SKM-1 treated with dmso at 0.1 percent for 144 hours (cell line): ENCODE results near the gene PHKB.
"Not testable (repeated sequence)": the region's sequence is repeated elsewhere in the genome, so short reads cannot be mapped to it uniquely, and the experiment has no call there.

ENCODE experiments used
- DNase-seq: peaks from one replicate; lab custom pipeline; 2025; ENCODE audit not compliant: unreplicated experiment; lab: John Stamatoyannopoulos, UW

The PHKB gene

GRCh38 chr16:47460711-47461597 lies at the start of gene PHKB, which contains the start of gene ITFG1:
TSS of gene PHKB (plus strand) at chr16:47461331. CDS start at chr16:47461351, 20 bp downstream.
TSS of gene ITFG1 (minus strand) at chr16:47461063. CDS start at chr16:47461045, 18 bp downstream.
- DNase-seq = peak; percentile 83

- DNase-seq = no peak
Observed at GRCh38 chr16:47413041-47413440, 48.1 kb upstream of the PHKB start.

DNA sequence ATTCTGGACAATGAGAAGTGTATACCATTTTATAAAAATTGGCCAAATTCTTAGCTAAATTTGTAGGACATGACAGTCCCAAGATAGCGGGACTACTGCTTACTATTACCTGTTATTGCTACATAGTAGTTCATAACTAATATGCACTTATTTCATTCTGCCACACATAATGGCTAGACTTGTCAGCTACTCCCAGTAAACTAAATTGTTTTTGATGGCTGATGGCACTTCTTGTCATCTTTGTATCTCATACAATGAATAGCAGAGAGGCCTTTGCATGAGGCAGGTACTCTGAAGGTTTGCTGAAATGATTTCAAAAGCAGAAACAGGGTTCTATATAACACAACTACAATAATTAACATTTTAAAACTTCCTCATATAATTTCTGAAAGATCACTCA lies 44.3 kb upstream of the PHKB start:
- DNase-seq = no peak

DNA sequence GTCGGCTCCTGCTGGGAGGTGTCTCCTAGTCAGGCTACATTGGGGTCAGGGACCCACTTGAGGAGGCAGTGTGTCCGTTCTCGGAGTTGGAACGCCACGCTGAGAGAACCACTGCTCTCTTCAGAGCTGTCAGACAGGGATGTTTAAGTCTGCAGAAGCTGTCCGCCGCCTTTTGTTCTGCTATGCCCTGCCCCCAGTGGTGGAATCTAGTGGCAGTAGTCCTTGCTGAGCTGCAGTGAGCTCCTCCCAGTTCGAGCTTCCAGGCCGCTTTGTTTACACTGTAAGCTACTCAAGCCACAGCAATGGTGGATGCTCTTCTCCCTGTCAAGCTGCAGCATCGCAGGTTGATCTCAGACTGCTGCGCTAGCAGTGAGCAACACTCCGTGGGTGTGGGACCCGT lies 36.3 kb upstream of the PHKB start:
- DNase-seq = no peak

DNA sequence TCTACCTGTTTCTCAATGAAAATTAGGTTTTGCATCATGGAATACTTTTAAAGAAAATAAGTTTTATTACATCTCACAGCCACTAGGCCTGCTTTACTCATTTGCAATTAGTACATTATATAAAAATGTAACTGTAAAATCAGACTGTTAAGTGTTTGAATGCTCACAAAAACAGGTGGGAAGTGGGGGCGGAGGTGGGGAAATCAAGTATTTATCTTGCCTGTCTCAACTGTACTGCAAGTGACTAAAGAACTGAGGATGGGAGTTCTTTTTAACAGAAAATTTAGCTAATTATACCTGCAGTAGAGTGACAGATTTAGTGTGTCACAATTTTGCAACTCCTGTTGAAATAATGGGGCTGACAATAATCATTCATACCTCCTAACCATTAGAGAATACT lies 34.3 kb upstream of the PHKB start:
- no peak for DNase-seq

- no peak for DNase-seq
Observed at GRCh38 chr16:47431960-47432359, 29.2 kb upstream of the PHKB start.

GRCh38 chr16:47434274-47434673 lies 26.9 kb upstream of the PHKB start:
- DNase-seq = not testable (repeated sequence)

GRCh38 chr16:47440066-47440465 lies 21.1 kb upstream of the PHKB start:
- not testable (repeated sequence) for DNase-seq

GRCh38 chr16:47442884-47443283 lies 18.2 kb upstream of the PHKB start:
- DNase-seq = not testable (repeated sequence)

DNA sequence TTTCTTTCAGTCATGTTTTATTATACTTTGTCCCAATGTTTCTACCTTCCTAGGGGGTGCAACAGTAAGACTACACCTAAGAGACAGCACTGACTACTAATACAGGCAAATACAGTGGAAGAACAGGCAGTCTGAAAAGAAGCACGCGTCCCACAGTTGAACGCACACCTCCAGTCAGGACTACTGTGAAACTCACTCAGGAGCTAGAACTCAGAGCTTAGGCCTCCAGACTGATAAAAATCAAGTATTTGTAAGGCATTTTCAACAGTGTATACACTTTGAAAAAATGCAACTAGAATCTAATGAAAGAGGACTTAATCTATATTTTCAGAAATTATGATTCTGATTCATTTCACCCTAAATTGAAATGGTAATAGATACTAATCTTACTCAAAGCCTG lies 14.7 kb upstream of the PHKB start:
- no peak for DNase-seq

DNA sequence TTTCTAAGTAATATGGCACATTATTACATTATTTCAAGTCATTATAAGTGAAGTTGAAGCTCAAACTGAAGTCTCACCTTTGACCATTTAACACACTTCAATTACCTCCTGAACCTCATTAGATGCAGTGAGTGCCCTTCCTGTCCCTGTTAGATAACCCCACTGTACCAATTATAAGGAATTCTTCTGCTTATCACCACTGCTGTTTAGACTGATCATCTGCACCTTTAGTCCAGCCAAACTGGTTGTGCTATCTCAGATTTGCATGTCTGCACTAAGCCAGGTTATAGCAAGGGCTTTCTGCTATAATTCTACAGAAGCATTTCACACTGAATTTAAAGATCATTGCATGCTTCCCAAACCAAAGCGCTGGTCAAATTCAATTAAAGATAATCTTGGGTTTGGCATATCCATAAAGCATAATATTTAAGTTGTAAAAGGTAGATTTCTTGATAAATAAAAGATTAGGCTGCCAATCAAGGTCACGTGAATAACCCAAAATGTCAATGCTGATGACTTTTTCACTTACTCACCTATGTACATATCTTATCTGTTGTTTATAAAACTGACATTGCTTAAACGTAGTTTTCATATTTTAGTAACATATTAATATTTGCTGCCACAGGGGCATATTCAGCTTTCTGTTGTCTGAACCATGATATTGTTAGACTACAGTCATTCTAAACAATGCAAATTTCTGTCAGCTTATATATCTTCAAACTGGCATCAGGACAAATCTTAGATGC lies 12.1 kb upstream of the PHKB start:
- DNase-seq = no peak

DNA sequence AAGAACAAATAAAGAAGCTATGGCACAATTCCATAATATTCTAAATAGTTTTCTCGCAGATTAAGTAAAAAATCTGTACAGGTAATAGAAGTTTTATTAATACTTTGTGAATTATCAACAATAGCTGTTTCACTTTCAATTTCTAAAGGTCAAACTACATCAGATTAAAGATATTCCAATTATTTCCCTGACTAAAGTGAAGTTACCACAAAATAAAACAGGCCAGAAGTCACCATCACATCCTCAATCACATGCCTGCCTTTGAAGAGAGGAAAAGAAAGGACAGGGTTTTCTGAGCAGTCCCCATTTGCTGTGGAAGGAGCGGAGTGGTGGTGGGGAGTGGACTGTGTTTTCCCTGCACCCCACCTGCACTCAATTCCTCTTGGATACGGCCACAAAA lies 11.3 kb upstream of the PHKB start:
- no peak for DNase-seq

- no peak for DNase-seq
Observed at GRCh38 chr16:47458331-47458730, 2.8 kb upstream of the PHKB start.

DNA sequence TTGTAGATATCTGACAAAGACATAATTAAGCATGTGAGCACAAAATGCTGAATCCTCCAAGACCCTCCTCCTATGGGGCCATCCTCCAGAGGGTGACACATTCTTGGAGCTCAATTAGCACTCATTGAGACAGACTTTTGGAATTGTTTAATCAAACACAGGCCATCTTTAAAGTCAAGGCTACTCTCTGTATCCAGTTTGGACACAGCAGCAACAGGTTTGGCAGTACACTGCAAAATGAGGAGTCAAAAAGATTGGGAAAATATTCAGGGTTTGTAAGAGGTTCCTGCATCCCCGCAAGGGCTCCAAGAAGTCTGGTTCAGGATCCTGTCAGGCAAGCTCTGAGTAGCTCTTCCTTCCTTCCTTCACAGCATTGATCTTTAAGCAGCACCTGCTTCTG lies 1.5 kb upstream of the PHKB start:
- no peak for DNase-seq

- DNase-seq = no peak
Observed at GRCh38 chr16:47460359-47460710, 796 bp upstream of the PHKB start.

DNA sequence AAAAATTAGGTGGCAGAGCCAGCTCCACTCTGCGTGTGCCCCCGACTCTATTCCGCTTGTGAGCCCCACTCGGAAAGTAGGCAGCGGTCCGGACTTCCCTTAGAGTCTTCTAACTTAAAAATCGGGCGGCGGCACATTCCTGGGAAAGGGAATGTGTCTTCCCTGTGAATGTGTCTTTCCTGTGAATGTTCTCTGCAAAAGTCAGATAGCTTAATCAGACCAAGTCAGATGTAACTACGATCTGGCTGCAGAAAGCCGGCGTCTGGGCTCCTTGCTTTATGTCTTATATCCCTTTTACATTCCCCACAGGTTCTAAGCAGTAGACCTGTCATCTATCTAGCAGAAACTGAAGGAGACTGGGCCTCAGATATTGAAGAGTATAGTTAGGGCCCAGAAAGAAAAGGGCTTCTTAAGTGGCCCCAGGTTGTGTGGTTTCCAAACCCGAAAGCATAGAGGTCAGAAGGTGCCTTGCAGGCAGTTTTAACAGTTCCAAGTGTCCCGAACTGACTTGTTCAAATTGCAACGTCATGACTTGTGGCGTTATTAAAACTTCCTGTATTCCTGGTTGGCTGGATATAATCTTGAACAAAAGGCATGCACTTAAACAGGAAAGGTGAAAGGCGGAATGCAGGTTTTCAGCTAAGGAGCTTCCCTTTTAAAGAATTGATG lies 601 bp downstream of the PHKB start:
- peak; percentile 31 for DNase-seq

DNA sequence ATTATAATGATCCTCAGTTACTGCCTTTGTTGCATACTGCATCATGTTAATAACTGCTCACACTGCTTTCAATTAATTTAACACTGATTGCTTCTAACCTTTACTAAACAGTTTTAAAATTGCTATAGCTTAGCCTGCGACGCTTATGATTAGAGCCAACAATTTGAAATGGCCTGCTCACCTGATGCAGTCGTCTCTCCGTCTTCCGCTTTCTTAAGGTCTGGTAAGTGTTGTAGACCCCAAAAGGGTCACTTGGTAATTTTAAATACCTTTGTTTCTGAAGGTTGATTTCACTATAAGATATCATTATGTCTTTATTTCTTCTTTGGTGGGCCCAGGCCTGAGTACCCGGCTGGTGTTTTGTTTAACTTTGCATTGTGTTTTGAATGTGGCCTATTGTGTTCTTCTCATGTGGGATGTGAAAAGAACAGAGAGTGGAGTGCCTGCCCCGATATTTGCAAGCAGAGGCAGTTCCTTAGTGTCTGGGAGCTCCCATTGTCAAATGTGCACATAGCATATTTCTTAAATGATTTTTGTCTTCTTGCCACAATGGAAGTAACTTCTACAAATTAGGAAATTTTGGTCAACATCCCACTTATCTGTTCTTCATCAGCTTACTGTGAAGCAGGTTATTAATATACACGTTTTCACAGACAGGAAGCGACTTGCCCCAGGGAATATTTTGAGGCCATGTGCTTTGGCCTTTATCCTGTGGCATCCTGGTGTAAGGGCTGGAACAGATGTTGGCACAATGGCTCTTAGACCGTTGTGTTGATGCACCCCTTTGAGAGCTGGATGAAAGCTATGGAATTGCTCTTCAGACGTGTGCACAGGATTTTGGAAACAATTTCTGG lies 2.9 kb downstream of the PHKB start:
- DNase-seq = no peak

DNA sequence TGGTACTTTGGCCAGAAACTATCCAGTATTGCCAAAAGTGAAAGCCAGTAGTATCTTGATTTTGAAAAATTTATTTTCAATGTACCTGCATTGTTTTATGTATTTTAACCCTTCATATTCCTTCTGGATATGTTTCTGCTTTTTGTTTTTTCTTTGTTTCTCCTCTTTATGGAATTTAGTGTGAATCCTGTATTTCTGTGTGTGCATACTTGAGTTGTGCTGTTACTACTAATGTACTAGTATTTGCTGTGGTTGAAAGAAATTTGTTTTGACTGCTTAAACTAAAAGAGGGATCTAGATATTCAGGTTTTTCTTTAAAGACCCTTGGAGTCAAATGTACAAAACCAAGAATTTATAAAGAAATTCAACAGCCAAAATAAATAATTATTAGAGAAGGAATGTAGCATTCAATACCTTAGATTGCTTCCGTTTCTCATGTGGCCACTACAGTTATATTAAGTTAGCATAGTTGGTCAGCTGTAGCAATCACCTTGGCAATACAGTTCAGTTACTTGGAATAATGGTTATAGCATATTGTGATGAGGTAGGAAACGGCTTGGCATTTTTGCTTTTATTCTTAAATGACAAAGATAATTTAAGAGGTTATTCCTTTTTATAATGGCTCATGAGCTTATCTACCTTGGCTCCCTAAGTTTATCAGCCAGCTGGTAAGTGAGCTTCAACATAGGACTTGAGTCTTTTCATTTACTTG lies 4.9 kb downstream of the PHKB start:
- no peak for DNase-seq

DNA sequence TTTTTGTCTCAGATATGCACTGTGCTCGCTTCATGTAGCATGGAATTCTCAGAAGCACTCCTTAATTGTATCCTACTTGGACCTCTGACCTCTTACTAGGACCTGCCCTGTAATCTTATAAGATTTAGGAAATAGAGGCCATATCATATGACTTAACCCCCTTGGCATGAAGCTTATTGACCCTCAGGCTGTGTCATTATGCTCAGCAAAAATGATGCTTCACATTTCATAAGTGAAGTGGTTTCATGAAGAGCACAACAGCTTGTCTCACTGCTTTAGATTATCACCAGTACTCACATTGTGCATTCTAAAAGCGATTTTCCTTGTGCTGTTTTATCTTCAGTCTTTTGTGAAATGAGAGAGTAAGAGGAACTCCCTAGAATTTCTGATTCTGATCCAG lies 6.4 kb downstream of the PHKB start:
- DNase-seq = no peak

GRCh38 chr16:47468070-47468689 lies 7.0 kb downstream of the PHKB start:
- not testable (repeated sequence) for DNase-seq
